ENCODE results near the gene AGBL4. TPM values are rescaled to one million over a fixed set of nuclear protein-coding genes. Genes with fewer than 3 reads are reported as not detected.

The AGBL4 gene
- total RNA-seq, 1 experiment from 2014 or later, result not detected

GRCh38 chr1:48670234-48671020, 1353.3 kb downstream of the AGBL4 start:
- Histone ChIP-seq H3K9me3 (no peaks in the 10 kb centered on the region), H3K27me3 (no peaks in the 10 kb centered on the region; the same call in 1 of the 2 replicates), H3K4me3 (no peak overlapping the region), H3K36me3 (no peaks in the 10 kb centered on the region)
- no peak for DNase-seq

- Histone ChIP-seq H3K36me3 (no peaks in the 10 kb centered on the region), H3K4me3 (no peak overlapping the region), H3K9me3 (no peaks in the 10 kb centered on the region), H3K27me3 (peaks cover 5% of the 10 kb centered on the region)
- no peak for DNase-seq
Observed at GRCh38 chr1:48668339-48668738, 1355.4 kb downstream of the AGBL4 start.

- Histone ChIP-seq H3K36me3 (no peaks in the 10 kb centered on the region), H3K27me3 (peaks cover 5% of the 10 kb centered on the region), H3K9me3 (no peaks in the 10 kb centered on the region), H3K4me3 (no peak overlapping the region)
- no peak for DNase-seq
Observed at GRCh38 chr1:48667782-48668181, 1356.0 kb downstream of the AGBL4 start.

GRCh38 chr1:48665708-48666407, 1357.9 kb downstream of the AGBL4 start:
- H3K36me3 ChIP-seq, result no peaks in the 10 kb centered on the region
- H3K27me3 ChIP-seq, result peaks cover 5% of the 10 kb centered on the region
- H3K4me3 ChIP-seq, result no peak overlapping the region
- no peak for DNase-seq
- H3K9me3 ChIP-seq, result no peaks in the 10 kb centered on the region

- H3K4me3 ChIP-seq, result no peak overlapping the region
- no peaks in the 10 kb centered on the region for H3K36me3 ChIP-seq
- H3K9me3 ChIP-seq, result no peaks in the 10 kb centered on the region
- DNase-seq, result peak; percentile 41
- peaks cover 5% of the 10 kb centered on the region for H3K27me3 ChIP-seq
Observed at GRCh38 chr1:48661726-48662463, 1361.9 kb downstream of the AGBL4 start.

- no peak for DNase-seq
- no peaks in the 10 kb centered on the region for H3K36me3 ChIP-seq
- peaks cover 5% of the 10 kb centered on the region for H3K27me3 ChIP-seq
- no peak overlapping the region for H3K4me3 ChIP-seq
- no peaks in the 10 kb centered on the region for H3K9me3 ChIP-seq
Observed at GRCh38 chr1:48659801-48660200, 1364.0 kb downstream of the AGBL4 start.

- DNase-seq, result no peak
- Histone ChIP-seq H3K36me3 (no peaks in the 10 kb centered on the region), H3K4me3 (no peak overlapping the region), H3K9me3 (no peaks in the 10 kb centered on the region), H3K27me3 (no peaks in the 10 kb centered on the region)
Observed at GRCh38 chr1:48657413-48657812, 1366.3 kb downstream of the AGBL4 start.

GRCh38 chr1:48654606-48655210, 1369.0 kb downstream of the AGBL4 start:
- Histone ChIP-seq H3K9me3 (no peaks in the 10 kb centered on the region), H3K36me3 (no peaks in the 10 kb centered on the region), H3K27me3 (no peaks in the 10 kb centered on the region), H3K4me3 (no peak overlapping the region)
- no peak for DNase-seq

GRCh38 chr1:48652334-48652733, 1371.4 kb downstream of the AGBL4 start:
- Histone ChIP-seq H3K4me3 (no peak overlapping the region), H3K9me3 (no peaks in the 10 kb centered on the region), H3K27me3 (no peaks in the 10 kb centered on the region), H3K36me3 (no peaks in the 10 kb centered on the region)
- no peak for DNase-seq

GRCh38 chr1:48649880-48650279, 1373.9 kb downstream of the AGBL4 start:
- Histone ChIP-seq H3K27me3 (no peaks in the 10 kb centered on the region), H3K4me3 (no peak overlapping the region), H3K9me3 (no peaks in the 10 kb centered on the region), H3K36me3 (no peaks in the 10 kb centered on the region)
- no peak for DNase-seq

- no peak for DNase-seq
- H3K36me3 ChIP-seq, result no peaks in the 10 kb centered on the region
- H3K4me3 ChIP-seq, result no peak overlapping the region
- H3K9me3 ChIP-seq, result no peaks in the 10 kb centered on the region
- no peaks in the 10 kb centered on the region for H3K27me3 ChIP-seq
Observed at GRCh38 chr1:48645883-48646282, 1377.9 kb downstream of the AGBL4 start.

GRCh38 chr1:48644905-48645605, 1378.7 kb downstream of the AGBL4 start:
- Histone ChIP-seq H3K4me3 (no peak overlapping the region), H3K9me3 (no peaks in the 10 kb centered on the region), H3K36me3 (no peaks in the 10 kb centered on the region), H3K27me3 (no peaks in the 10 kb centered on the region)
- DNase-seq, result no peak

GRCh38 chr1:48644190-48644900, 1379.4 kb downstream of the AGBL4 start:
- H3K27me3 ChIP-seq, result no peaks in the 10 kb centered on the region
- DNase-seq, result no peak
- no peaks in the 10 kb centered on the region for H3K36me3 ChIP-seq
- no peak overlapping the region for H3K4me3 ChIP-seq
- no peaks in the 10 kb centered on the region for H3K9me3 ChIP-seq

- H3K9me3 ChIP-seq, result no peaks in the 10 kb centered on the region
- no peak for DNase-seq
- H3K36me3 ChIP-seq, result no peaks in the 10 kb centered on the region
- H3K4me3 ChIP-seq, result no peak overlapping the region
- no peaks in the 10 kb centered on the region for H3K27me3 ChIP-seq
Observed at GRCh38 chr1:48643193-48643592, 1380.6 kb downstream of the AGBL4 start.

GRCh38 chr1:48640836-48641492, 1382.8 kb downstream of the AGBL4 start:
- no peaks in the 10 kb centered on the region for H3K36me3 ChIP-seq
- no peak overlapping the region for H3K4me3 ChIP-seq
- DNase-seq, result no peak
- no peaks in the 10 kb centered on the region for H3K9me3 ChIP-seq
- no peaks in the 10 kb centered on the region; the same call in 1 of the 2 replicates for H3K27me3 ChIP-seq
